Chondrocyte (in vitro differentiated cells): ENCODE measurements around the gene RLF. TPM values are rescaled to one million over a fixed set of nuclear protein-coding genes. Genes with fewer than 3 reads are reported as not detected.

Source experiments
- DNase-seq: peaks from one replicate; pipeline ENCODE4 v3.0.0; 2021; ENCODE audit warnings: mixed read lengths, low spot score
- H3K27ac Mint-ChIP-seq: one replicate; pipeline ENCODE4 v1.8.0; 2021; ENCODE audit warnings: mild to moderate bottlenecking, moderate library complexity, mixed read lengths; ENCODE audit not compliant: unreplicated experiment
- H3K27me3 Mint-ChIP-seq: 2 replicates; pipeline ENCODE4 v1.8.0; 2021; ENCODE audit warnings: low read depth, mixed read lengths
- H3K36me3 Mint-ChIP-seq: 2 replicates; pipeline ENCODE4 v1.8.0; 2021; ENCODE audit warnings: low read depth, mixed read lengths
- H3K4me1 Mint-ChIP-seq: 2 replicates; pipeline ENCODE4 v1.8.0; 2021; ENCODE audit warnings: low read depth, mild to moderate bottlenecking, mixed read lengths
- H3K4me3 Mint-ChIP-seq: one replicate; pipeline ENCODE4 v1.8.0; 2021; ENCODE audit warnings: mild to moderate bottlenecking, moderate library complexity, mixed read lengths; ENCODE audit not compliant: unreplicated experiment
- H3K9me3 Mint-ChIP-seq: 2 replicates; pipeline ENCODE4 v1.8.0; 2021; ENCODE audit warnings: low read depth, mixed read lengths
- total RNA-seq: library from RNA; stranded (reverse); gene quantifications from 3 replicates; pipeline ENCODE4 v1.2.1, GENCODE V29; 2021
- TF ChIP-seq, protein P1 (sequence below): fragments of 200-600 bp; sonication (generic); IDR thresholded peaks from 2 replicates; pipeline ENCODE4 v1.5.0; 2021; ENCODE audit warnings: antibody characterized with exemption, mild to moderate bottlenecking, moderate library complexity

The RLF gene
- total RNA-seq, 1 donor from 2014 or later = 16.0 TPM

DNA sequence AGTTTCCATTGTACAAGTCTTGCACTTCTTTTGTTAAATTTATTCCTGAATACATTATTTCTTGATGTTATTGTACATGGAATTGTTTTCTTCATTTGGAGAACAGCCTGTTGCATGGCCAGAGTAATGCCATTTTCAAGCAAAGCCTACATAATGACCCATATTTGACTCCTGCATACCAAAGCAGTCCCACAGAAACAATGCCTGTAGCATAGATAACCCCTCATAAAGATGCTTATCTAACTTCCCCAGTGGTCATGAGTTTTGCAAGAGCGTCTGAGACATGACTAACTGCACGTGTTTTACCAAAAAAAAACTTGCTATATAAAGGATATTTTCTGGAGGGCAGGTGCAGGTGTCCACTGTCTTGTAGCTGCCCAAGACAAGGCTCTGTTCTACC, 30.3 kb upstream of the RLF start:
- TF ChIP-seq, protein P1, sequence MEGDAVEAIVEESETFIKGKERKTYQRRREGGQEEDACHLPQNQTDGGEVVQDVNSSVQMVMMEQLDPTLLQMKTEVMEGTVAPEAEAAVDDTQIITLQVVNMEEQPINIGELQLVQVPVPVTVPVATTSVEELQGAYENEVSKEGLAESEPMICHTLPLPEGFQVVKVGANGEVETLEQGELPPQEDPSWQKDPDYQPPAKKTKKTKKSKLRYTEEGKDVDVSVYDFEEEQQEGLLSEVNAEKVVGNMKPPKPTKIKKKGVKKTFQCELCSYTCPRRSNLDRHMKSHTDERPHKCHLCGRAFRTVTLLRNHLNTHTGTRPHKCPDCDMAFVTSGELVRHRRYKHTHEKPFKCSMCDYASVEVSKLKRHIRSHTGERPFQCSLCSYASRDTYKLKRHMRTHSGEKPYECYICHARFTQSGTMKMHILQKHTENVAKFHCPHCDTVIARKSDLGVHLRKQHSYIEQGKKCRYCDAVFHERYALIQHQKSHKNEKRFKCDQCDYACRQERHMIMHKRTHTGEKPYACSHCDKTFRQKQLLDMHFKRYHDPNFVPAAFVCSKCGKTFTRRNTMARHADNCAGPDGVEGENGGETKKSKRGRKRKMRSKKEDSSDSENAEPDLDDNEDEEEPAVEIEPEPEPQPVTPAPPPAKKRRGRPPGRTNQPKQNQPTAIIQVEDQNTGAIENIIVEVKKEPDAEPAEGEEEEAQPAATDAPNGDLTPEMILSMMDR = no peak
- Mint-ChIP-seq H3K4me3 (no peak overlapping the region), H3K27ac (no peak overlapping the region), H3K27me3 (peaks cover 15% of the 10 kb centered on the region), H3K36me3 (peaks cover 1% of the 10 kb centered on the region), H3K4me1 (no peaks in the 10 kb centered on the region), H3K9me3 (no peaks in the 10 kb centered on the region)
- no peak for DNase-seq

DNA sequence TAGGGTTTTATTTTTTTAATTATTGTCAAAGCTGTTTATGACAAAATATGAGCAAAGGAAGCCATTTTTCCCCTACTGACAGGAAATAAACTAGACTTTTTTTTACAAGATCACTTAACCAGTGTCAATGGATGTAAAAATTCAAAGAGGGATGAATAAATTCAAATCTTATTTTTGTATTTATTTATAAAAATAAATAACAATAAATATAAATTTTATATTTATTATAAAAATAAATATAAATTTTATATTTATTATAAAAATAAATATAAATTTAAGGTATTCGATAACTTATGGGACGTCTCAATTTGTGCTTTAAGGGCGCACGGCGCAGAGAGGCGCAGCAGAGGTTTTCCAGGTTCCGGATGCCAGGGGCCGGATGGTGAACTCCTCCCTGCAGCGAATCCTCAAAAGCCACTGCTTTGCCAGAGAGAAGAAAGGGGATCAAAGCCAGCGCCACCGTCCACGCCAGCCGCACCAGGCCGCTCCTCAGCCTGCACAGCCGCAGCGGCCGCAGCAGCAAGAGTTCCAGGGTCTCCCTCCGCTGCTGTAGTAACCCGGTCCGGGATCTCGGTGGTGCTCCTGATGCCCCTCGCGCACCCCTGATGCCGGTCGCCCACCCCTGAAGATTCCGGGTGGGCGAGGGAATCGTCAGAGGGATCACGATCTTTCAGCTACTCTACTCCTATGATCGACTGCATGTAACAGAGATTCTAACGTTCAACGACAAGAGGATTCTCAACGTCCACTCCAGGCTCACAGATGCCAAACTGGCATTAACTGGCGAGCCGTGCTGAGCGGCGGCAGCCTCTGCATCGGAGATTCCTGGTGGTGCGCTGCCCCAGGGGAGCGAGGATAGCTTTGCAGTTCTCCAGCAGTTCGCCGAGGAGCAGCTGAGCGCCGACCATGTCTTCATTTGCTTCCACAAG, 28.5 kb upstream of the RLF start:
- no peak for DNase-seq
- TF ChIP-seq, protein P1 = no peak
- Mint-ChIP-seq H3K4me1 (no peaks in the 10 kb centered on the region), H3K27me3 (peaks cover 18% of the 10 kb centered on the region), H3K36me3 (peaks cover 1% of the 10 kb centered on the region), H3K9me3 (no peaks in the 10 kb centered on the region), H3K4me3 (no peak overlapping the region), H3K27ac (no peak overlapping the region)

DNA sequence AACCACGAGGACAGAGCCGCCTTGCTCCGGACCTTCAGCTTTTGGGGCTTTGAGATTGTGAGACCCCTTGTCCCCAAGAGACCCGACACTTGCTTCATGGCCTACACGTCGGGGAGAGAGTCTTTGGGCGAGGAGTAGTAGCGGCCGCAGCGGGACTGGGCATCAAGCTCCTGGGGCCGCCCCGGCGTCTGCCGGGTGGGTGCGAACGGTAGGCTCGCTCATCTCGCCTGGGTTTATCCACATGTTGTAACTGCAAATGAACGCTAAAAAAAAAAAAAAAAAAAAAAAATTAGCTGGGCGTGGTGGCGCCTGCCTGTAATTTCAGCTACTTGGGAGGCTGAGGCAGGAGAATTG, 27.9 kb upstream of the RLF start:
- Mint-ChIP-seq H3K9me3 (no peaks in the 10 kb centered on the region), H3K4me3 (no peak overlapping the region), H3K4me1 (no peaks in the 10 kb centered on the region), H3K27me3 (peaks cover 16% of the 10 kb centered on the region), H3K27ac (no peak overlapping the region), H3K36me3 (peaks cover 1% of the 10 kb centered on the region)
- no peak for DNase-seq
- TF ChIP-seq, protein P1 = no peak

DNA sequence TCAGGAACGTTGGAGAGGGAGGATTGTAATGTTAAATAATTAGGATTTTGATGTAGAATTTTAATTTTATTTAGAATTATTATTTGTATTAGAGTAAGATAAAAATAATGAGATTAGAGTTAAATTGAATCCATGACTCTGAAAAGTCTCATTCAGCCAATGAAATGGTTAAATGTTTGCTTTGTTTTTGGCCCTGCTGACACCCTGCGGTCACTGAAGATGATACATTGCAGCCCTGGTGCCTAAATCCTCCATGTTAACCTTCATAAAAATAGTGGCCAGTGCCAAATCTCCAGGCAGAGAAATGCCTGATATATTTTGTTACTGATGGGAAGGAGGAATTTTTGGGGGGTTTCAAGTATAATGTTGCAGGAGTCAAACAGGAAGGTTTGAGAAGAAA, 27.3 kb upstream of the RLF start:
- Mint-ChIP-seq H3K36me3 (peaks cover 1% of the 10 kb centered on the region), H3K4me3 (no peak overlapping the region), H3K9me3 (no peaks in the 10 kb centered on the region), H3K27me3 (peaks cover 16% of the 10 kb centered on the region), H3K4me1 (no peaks in the 10 kb centered on the region), H3K27ac (no peak overlapping the region)
- DNase-seq = no peak
- TF ChIP-seq, protein P1 = no peak

DNA sequence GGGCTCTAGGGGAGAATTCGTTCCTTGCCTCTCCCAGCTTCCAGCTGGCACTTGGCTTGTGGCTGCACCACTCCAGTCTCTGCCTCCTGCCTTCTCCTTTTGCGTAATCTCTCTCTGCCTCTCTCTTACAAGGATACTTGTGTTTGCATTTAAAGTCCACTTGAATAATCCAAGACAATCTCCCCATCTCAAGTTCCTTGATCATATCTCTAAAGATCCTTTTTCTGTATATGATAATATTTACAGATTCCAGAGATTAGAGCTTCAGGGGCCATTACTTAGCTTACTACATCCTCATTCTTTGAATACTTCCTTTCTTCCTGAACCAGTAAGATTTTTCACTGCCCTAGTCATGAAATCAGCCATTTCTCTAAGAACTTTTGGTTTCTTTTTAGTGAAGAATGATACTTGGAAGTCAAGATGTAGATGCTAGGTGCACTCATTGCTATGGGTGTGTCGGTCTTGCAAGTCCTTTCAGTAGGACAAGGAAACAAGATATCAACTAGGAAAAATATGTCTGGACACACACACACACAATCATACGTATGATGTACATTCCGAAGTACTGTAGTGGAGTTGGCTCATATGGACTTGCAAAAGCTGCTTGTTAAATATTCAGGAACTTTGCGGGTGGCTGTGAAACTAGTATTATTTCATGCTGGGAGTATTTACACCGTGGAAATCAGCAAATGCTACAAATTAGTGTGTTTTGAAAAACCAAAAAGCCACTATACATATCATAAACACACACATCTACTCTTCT, 20.8 kb upstream of the RLF start:
- Mint-ChIP-seq H3K4me3 (no peak overlapping the region), H3K36me3 (no peaks in the 10 kb centered on the region), H3K27me3 (peaks cover 27% of the 10 kb centered on the region), H3K27ac (peak overlapping the region; percentile 58), H3K9me3 (peaks cover 4% of the 10 kb centered on the region), H3K4me1 (peaks cover 14% of the 10 kb centered on the region)
- TF ChIP-seq, protein P1 = no peak
- DNase-seq = no peak
